Natural killer cell treated with Interleukin-12 subunit alpha and Interleukin-12 subunit beta and Interleukin-15 and Interleukin-18, amount 100 ng/mL, for 72 hours (primary cell): ENCODE results near the gene FAAH. TPM values are rescaled to one million over a fixed set of nuclear protein-coding genes. Genes with fewer than 3 reads are reported as not detected.

Experiments used
- ATAC-seq, 2 donors: fragments of 150-1000 bp; cut with Tn5 transposase in 1 of 2; sonication (Bioruptor Pico), chemical (Tn5 transposase) in 1 of 2; 2 replicates each; pipeline ENCODE4 v1.10.0; 2021
- DNase-seq: peaks from one replicate; pipeline ENCODE4 v3.0.0; 2022; ENCODE audit warnings: low spot score
- H3K27ac Mint-ChIP-seq, 2 donors: 1 replicate in 1 of 2; 2 replicates in 1 of 2; pipeline ENCODE4 v1.8.0; 2022; ENCODE audit warnings: mixed read lengths in 2 of 2, mild to moderate bottlenecking in 1 of 2, moderate library complexity in 1 of 2
- H3K27me3 Mint-ChIP-seq, 2 donors: 1 replicate in 1 of 2; 2 replicates in 1 of 2; pipeline ENCODE4 v1.8.0; 2022; ENCODE audit warnings: mixed read lengths in 2 of 2
- H3K36me3 Mint-ChIP-seq: one replicate; pipeline ENCODE4 v1.8.0; 2022; ENCODE audit warnings: mixed read lengths
- H3K4me1 Mint-ChIP-seq, 2 donors: 1 replicate in 1 of 2; 2 replicates in 1 of 2; pipeline ENCODE4 v1.8.0; 2022; ENCODE audit warnings: low read depth in 2 of 2, mixed read lengths in 2 of 2, mild to moderate bottlenecking in 1 of 2
- H3K4me3 Mint-ChIP-seq: one replicate; pipeline ENCODE4 v1.8.0; 2022; ENCODE audit warnings: mixed read lengths
- H3K9me3 Mint-ChIP-seq: 2 replicates; pipeline ENCODE4 v1.8.0; 2022; ENCODE audit warnings: mixed read lengths
- total RNA-seq, 2 donors: library from RNA; stranded (reverse); gene quantifications; one replicate each; pipeline ENCODE4 v1.2.3, GENCODE V29; 2022

FAAH gene
- total RNA-seq, 2 donors from 2014 or later = 4.1 to 6.6 TPM

DNA sequence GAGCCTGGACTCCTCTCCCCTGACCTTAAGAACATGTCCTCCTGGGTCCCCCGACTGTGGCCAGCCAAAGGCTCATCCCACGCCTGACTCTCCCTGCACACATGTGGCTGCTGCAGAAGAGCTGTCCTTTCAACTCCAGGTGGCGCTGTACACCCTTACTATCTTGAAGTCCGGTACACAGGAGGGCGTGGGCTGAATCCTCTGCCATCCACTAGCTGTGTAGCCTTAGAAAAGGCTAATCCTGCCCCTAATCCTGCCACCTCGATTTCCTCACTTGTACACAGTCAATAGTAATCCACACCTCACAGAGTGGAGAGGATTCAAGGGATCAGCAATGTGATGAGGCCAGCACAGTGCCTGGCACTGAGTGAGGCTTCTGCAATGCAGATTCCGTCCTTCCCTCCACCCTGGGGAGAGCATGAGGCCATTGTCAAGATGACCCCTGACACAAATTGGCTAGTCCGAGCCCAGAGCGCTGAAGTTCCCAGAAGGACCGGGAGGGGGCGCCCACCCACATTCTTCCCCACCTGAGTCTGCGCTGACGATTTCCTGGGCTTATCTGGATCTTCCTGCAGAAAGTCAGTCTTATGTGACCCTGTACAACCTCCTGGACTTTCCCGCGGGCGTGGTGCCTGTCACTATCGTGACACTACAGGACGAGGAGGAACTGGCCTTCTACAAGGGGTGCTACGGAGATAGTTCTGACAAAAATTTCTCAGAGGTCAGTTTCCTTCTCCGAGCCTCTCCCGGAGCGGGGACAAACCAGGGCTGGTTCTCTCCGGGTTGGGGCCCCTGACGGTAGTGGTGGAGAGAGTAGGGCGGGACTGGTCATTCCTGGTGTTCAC lies 48.4 kb downstream of the FAAH start:
- H3K27ac Mint-ChIP-seq = peak overlapping the region; percentile 8 to 14
- H3K36me3 Mint-ChIP-seq = no peaks in the 10 kb centered on the region
- H3K9me3 Mint-ChIP-seq = no peaks in the 10 kb centered on the region
- peaks cover 17 to 32% of the 10 kb centered on the region in 2 donors for H3K27me3 Mint-ChIP-seq
- H3K4me3 Mint-ChIP-seq = peak overlapping the region; percentile 82
- DNase-seq (no peak), ATAC-seq (peak; percentile 73 to 80)
- peaks cover 9 to 14% of the 10 kb centered on the region in 2 donors for H3K4me1 Mint-ChIP-seq

DNA sequence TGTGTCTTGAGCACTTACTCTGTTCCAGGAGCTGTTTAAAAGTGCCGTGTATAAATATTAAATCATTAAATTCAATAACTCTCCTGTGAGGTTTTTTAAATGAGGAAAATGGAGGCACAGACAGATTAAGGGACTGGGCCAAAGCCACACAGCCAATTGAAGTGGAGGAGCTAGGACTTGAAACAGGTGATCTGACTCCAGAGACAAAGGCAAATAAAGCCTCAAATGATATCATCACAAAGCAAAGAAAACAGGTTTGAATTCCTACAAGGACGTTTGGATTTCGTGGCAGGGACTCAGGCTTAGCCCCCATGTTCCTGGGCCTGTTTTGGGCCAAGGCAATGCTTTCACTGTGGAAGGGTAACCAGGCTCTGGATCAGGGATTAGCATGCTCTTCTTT lies 50.3 kb downstream of the FAAH start:
- H3K4me3 Mint-ChIP-seq = no peak overlapping the region
- peaks cover 33 to 42% of the 10 kb centered on the region in 2 donors for H3K27me3 Mint-ChIP-seq
- no peak for DNase-seq
- H3K4me1 Mint-ChIP-seq = peaks cover 11 to 14% of the 10 kb centered on the region in 2 donors
- no peaks in the 10 kb centered on the region for H3K9me3 Mint-ChIP-seq
- ATAC-seq = no peak
- H3K36me3 Mint-ChIP-seq = no peaks in the 10 kb centered on the region
- H3K27ac Mint-ChIP-seq = no peak overlapping the region

DNA sequence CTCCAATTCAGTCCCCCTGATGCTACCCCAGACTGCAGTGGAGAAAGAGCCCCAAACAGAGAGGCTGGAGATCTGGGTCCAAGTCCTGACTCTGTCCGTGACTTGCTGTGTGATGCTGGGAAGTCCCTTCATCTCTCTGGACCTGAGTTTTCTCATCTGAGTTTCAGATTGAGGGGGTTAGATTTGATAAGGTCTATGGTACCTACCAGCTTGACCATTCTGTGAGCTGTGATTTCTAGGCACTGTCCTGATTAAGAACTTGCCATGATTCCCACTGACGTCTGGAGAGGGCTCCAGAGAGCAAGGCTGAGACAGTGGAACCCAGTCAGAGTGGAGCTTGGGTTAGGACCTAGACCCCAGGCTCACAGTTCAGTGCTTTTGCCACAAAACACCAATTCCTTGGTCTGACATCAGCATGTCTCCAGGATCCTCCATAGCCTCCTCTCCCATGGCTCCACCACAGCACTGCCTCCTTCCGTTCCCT lies 51.7 kb downstream of the FAAH start:
- Mint-ChIP-seq H3K4me1 (peaks cover 12 to 14% of the 10 kb centered on the region in 2 donors), H3K27me3 (peaks cover 39 to 49% of the 10 kb centered on the region in 2 donors), H3K27ac (no peak overlapping the region), H3K4me3 (no peak overlapping the region), H3K9me3 (no peaks in the 10 kb centered on the region), H3K36me3 (no peaks in the 10 kb centered on the region)
- DNase-seq (no peak), ATAC-seq (no peak)

DNA sequence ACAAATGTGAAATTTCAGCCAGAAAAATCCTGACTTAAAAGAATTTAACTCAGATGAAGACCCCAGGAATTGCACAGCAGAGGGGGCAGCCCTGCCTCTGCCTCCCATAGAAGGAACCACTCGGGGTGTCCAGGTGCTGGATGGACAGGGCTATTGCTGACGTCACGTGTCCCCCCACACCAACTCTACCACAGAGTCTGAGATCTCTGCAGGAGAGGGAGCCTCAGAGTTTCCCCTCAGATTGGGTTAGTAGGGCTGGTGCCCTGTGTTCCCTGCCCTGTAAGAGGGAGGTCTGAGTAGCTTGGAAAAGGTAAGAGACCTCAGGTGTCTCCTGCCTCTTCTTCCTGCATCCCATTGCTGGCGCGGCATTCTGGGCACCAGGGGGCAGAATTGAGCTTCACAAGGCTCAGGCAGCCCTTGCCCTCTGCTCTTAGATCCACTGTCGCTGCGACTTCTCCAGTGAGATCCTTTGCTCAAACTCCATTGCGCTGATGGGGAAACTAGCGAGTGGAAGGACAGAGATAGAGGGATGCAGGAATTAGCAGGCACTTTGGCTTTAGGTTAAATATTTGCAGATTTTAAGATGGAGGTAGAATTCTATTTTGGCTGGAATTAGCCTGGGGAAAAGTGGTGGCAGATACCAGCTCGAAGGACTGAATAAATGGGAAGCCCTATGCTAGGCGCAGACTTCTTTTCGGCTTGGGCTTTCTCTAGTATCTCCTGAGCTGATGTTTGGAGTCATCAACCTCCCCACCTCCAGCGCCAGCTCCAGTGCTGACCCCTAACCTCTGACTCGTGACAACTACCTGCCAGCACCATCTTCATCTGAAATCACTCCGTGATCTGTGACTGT lies 52.8 kb downstream of the FAAH start:
- peaks cover 12 to 14% of the 10 kb centered on the region in 2 donors for H3K4me1 Mint-ChIP-seq
- H3K4me3 Mint-ChIP-seq = no peak overlapping the region
- peak in 1 of 2 donors; percentile 55 for ATAC-seq
- no peak overlapping the region for H3K27ac Mint-ChIP-seq
- no peaks in the 10 kb centered on the region for H3K9me3 Mint-ChIP-seq
- no peaks in the 10 kb centered on the region for H3K36me3 Mint-ChIP-seq
- DNase-seq = peak; percentile 81
- H3K27me3 Mint-ChIP-seq = peaks cover 46 to 56% of the 10 kb centered on the region in 2 donors

DNA sequence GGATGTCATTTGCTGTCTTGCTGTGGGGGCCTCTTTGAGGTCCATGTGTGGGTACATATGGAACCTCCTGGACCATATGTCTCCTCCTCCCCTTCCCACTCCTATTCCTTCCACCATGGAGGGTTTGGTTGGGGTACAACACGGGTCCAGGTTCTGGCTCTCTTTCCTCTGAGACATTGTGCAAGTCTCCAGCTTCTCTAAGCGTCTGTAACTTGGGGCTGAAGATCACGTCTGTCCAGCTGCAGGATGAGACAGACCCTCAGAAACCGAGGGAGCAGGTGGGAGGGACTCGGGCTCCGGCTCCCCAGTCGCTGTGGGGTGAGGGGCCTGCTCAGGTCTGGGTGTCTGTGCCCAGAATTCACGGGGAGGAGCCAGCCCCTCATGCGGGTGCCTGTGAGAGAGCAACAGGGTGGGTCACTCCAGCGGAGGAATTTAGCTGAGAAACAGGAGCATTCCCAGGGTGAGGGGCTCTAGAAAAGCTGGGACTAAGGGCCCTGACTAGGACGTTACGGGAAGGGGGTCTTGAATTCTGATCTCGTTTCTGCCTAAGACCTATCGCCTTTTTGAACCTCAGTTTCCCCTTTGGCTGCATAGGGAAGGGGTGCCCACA lies 53.5 kb downstream of the FAAH start:
- H3K36me3 Mint-ChIP-seq = no peaks in the 10 kb centered on the region
- H3K4me1 Mint-ChIP-seq = peaks cover 8 to 10% of the 10 kb centered on the region in 2 donors
- ATAC-seq = no peak
- H3K4me3 Mint-ChIP-seq = no peak overlapping the region
- peaks cover 49 to 58% of the 10 kb centered on the region in 2 donors for H3K27me3 Mint-ChIP-seq
- no peak overlapping the region for H3K27ac Mint-ChIP-seq
- no peak for DNase-seq
- H3K9me3 Mint-ChIP-seq = no peaks in the 10 kb centered on the region

DNA sequence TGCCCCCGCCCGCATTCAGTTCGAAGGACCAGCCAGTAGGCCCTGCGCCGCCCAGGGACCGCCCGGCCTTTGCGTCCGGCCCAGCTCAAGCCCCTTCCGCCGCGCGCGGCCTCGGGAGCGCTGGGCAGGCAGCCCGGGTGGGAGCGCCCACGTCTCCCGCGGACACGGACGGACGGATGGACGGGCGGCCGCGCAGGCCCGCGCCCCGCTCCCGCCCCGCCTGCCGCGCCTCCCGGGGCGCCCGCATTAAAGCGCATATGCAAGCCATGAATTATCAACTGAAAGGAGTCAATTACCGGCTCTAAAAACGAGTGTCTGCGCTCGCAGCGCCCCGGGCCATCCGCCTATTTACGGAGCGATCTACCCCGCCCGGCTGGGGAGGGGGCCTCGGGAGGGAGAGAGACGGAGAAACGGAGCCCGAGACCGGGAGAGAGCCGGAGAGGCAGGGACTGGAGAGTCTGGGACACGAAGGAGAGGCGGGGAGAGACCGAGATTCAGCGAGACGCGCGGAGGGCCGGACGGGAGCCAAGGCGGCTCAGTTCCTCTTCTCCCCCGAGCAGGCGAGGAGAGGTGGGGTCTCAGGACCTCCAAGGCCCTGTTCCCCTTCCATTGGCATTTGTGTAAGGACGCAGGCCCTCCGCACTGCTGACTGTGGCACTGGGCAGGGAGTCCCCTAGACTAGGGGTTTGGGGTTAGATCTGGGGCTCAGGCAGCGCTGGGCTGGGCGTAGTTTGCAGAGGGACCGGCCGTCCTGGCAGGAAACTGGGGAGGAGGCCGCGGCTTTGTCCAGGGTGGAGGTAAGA lies 54.2 kb downstream of the FAAH start:
- ATAC-seq = no peak
- Mint-ChIP-seq H3K36me3 (no peaks in the 10 kb centered on the region), H3K9me3 (no peaks in the 10 kb centered on the region), H3K4me3 (no peak overlapping the region), H3K27me3 (peaks cover 56 to 64% of the 10 kb centered on the region in 2 donors), H3K4me1 (peaks cover 3 to 6% of the 10 kb centered on the region in 2 donors), H3K27ac (no peak overlapping the region)
- no peak for DNase-seq

DNA sequence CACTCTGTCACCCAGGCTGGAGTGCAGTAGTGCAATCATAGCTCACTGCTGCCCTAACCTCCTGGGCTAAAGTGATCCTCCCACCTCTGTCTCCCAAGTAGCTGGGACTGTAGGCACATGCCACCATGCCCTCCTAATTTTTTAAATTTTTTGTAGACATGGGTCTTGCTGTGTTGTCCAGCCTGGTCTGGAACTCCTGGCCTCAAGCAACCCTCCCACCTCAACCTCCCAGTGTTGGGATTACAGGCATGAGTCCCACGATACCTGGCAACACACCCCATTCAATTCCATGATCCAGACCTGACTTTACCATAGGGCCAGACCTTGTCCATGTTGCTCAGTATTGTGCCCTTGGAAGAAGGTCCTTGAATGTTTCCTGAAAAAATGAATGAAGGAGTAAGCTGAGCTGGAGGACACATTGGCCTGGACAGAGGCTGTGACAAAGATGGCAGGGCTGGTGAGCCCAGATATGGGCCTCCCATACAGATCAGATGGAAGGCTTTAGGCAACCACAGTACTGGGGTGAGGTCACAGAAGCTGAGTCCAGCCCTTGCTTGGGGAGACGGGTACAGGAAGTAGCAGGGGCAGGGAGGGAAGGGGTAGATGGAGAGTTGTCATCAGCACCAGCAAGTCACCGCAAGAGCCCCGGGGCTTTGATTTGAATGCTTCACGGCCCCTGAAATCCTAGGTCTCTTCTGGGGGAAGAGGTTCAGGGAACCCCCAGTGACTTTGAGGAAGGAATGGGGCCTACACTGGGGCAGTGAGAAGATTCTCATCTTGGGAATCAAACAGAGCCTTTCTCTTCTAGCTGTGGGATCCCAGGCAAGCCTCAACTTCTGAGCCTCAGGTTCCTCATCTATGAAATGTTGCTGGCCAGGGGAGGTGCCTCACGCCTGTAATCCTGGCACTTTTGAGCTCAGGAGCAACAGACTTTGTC lies 55.4 kb downstream of the FAAH start:
- peaks cover 0 to 6% of the 10 kb centered on the region in 2 donors for H3K4me1 Mint-ChIP-seq
- no peaks in the 10 kb centered on the region for H3K36me3 Mint-ChIP-seq
- H3K27me3 Mint-ChIP-seq = peaks cover 60% of the 10 kb centered on the region in 2 donors
- no peak overlapping the region for H3K27ac Mint-ChIP-seq
- DNase-seq = no peak
- ATAC-seq = no peak
- no peaks in the 10 kb centered on the region for H3K9me3 Mint-ChIP-seq
- H3K4me3 Mint-ChIP-seq = no peak overlapping the region

DNA sequence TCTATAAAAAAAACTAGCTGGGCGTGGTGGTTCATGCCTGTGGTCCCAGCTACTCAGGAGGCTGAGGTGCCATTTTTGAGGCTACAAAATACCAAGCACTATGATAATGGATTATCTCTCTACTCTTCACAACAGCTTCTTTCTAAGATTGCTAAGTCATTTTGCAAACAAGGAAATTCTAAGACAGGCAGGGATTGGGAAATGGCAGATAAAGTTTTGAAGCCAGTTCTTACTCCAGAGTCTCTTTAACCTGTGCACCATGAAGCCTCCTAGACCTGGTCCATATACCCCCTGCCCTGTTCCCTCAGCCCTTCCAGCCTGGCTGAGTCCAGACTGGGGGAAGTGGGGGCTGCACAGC lies 56.0 kb downstream of the FAAH start:
- Mint-ChIP-seq H3K4me1 (peaks cover 0 to 6% of the 10 kb centered on the region in 2 donors), H3K4me3 (no peak overlapping the region), H3K27me3 (peaks cover 57 to 66% of the 10 kb centered on the region in 2 donors), H3K27ac (no peak overlapping the region), H3K36me3 (no peaks in the 10 kb centered on the region), H3K9me3 (no peaks in the 10 kb centered on the region)
- DNase-seq (no peak), ATAC-seq (no peak)

DNA sequence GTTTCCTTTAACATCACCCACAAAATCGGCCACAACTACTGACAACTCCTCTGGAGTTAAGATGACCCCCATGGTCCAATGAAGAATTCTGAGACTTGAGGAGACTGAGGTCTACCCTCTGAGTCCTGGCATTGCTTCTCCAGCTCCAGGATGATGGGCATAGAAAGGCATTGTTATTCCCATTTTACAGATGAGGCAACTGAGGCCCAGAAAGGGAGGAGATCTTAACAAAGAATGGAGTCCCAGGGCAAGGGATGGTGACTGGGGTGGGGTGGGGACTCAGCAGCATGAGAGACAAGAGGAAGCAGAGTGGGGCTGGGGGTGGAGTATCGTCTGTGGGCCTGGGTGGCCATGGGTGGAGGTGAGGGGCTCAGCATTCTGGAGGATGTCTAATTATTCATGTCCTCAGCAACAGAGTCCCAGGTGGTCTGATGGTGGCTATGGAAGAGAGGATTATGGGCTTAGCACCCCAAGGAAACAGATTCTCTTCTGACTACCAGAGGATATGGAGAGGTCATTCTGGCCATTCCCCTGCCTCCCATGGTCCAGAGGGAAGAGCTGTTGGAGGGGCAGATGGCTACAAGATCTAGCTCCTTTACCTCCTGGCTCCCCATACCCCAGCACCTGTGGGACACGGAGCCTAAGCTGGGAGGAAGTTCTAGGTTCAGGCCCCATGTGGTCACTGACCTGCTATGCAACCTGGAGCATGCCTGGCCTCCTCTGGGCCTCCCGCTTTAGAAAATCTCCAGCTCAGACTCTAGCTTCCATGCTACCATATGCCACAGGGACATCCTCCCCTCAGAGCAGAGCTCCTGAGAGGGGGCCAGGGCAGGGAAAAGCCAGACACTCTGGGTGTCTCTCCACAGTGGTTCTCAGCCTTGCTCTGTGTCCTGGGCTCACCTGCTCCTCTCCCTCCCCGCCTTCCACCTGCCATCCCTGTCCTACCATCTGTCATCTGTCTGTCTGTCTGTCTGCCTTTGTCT lies 58.1 kb downstream of the FAAH start:
- Mint-ChIP-seq H3K9me3 (no peaks in the 10 kb centered on the region), H3K4me3 (no peak overlapping the region), H3K4me1 (peaks cover 0 to 3% of the 10 kb centered on the region in 2 donors), H3K27me3 (peaks cover 48 to 61% of the 10 kb centered on the region in 2 donors), H3K36me3 (no peaks in the 10 kb centered on the region), H3K27ac (no peak overlapping the region)
- ATAC-seq (no peak), DNase-seq (no peak)

DNA sequence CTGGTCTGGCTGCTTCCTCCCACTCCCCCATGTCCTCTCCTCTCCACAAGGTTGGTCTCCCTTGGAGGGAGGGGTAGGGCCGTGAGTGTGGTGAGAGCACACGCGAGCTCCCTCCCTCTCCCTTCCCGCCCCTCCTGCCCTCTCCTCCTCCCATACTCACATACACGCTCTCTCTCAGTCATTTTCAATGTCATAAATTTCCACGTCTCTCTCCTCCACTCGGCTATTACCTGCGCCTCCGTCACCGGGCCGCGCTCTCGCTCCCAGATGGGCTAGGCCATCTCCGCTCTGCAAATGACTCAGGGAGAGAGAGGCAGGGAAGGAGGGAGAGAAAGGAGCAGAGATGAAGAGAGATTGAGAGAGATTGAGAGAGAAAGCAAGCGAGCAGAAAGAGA lies 58.8 kb downstream of the FAAH start:
- H3K9me3 Mint-ChIP-seq = no peaks in the 10 kb centered on the region
- H3K27me3 Mint-ChIP-seq = peaks cover 44 to 55% of the 10 kb centered on the region in 2 donors
- H3K36me3 Mint-ChIP-seq = no peaks in the 10 kb centered on the region

DNA sequence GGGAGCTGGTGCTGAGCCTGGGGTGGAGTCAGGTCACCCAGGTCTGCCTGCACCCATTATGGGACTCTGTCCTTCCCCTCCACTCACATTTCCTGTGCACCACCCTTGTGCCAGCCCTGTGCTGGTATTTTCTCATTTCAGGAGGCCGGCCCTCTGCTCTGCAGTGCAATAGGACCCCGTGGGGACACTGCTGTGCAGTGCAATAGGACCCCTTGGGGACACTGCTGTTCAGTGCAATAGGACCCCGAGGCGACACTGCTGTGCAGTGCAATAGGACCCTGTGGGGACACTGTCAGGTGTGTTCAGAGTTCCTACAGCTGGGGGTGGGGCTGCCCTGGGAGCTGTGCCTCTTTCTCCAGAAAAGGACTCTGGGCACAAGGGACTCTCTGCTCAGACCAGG lies 59.3 kb downstream of the FAAH start:
- H3K9me3 Mint-ChIP-seq = no peaks in the 10 kb centered on the region
- peaks cover 0 to 3% of the 10 kb centered on the region in 2 donors for H3K4me1 Mint-ChIP-seq
- peaks cover 42 to 52% of the 10 kb centered on the region in 2 donors for H3K27me3 Mint-ChIP-seq
- ATAC-seq = no peak
- DNase-seq = no peak
- H3K4me3 Mint-ChIP-seq = no peak overlapping the region
- H3K27ac Mint-ChIP-seq = no peak overlapping the region
- H3K36me3 Mint-ChIP-seq = no peaks in the 10 kb centered on the region

More for the DNA sequence above, 58.8 kb downstream of the FAAH start:
- no peak overlapping the region for H3K4me3 Mint-ChIP-seq
- no peak overlapping the region for H3K27ac Mint-ChIP-seq
- no peak for DNase-seq
- peaks cover 0 to 3% of the 10 kb centered on the region in 2 donors for H3K4me1 Mint-ChIP-seq
- no peak for ATAC-seq
